ENCODE measurements around the gene SAMMSON. TPM values are rescaled to one million over a fixed set of nuclear protein-coding genes. Genes with fewer than 3 reads are reported as not detected.

The SAMMSON gene
- total and polyA plus RNA-seq, 10 of the 15 experiments (the other 5 are each of a cell fraction or from before 2014, with no cell fraction given) = not detected

- CTCF ChIA-PET = interaction anchor here (1.3 to 1.7 kb wide), 2 partner anchors 11 to 24 kb away, joined by 5 to 6 read pairs; no protein-coding TSS in a partner anchor
- DNase-seq (ENCODE audit: low read depth, low spot score) = peak; percentile 58
- H3K27ac ChIP-seq (ENCODE audit: control insufficient read depth, insufficient read depth) = no peak overlapping the region
- H3K4me2 ChIP-seq (ENCODE audit: control insufficient read depth, insufficient read depth) = peak overlapping the region; percentile 22
- no peak overlapping the region for H3K4me3 ChIP-seq
- no peaks in the 10 kb centered on the region for H3K79me2 ChIP-seq (ENCODE audit: control insufficient read depth, insufficient read depth, low read length)
- ATAC-seq = peak; percentile 76
- 63% methylated on average over 5 of the region's 5 CpGs for WGBS (ENCODE audit: insufficient coverage, insufficient replicate concordance, low lambda C conversion rate, missing lambda C conversion rate)
- peak; percentile 83 for FAIRE-seq
- no peaks in the 10 kb centered on the region for H3K27me3 ChIP-seq (replicated peaks in 1 of 2; ENCODE audit: control insufficient read depth in 2 of 2, insufficient read depth in 2 of 2, low read length in 1 of 2)
- SMC1A ChIA-PET (ENCODE audit: uncharacterized antibody, unreplicated experiment) = interaction anchor here (1.2 to 2.1 kb wide), 2 partner anchors 11 to 288 kb away, joined by 3 to 7 read pairs; no protein-coding TSS in a partner anchor
- peaks cover 10% of the 10 kb centered on the region for H3K4me1 ChIP-seq (ENCODE audit: control insufficient read depth, insufficient read depth, low read length)
- no TSS peak for BruUV-seq (replicated peaks)
- no peaks in the 10 kb centered on the region for H3K36me3 ChIP-seq (ENCODE audit: control insufficient read depth in 2 of 2, insufficient read depth in 2 of 2, low read length in 1 of 2)
- intact Hi-C loops (cut with micrococcal nuclease; ENCODE audit: unreplicated experiment) = no loop called here
- POLR2A ChIA-PET = no interaction called here
- no peaks in the 10 kb centered on the region; the same call in 2 of the 3 replicates for H3K9me3 ChIP-seq (replicated peaks; ENCODE audit: control insufficient read depth, insufficient read depth, low read length)
- H3K9ac ChIP-seq (ENCODE audit: control insufficient read depth, insufficient read depth, low read length) = no peak overlapping the region
- H2AFZ ChIP-seq (ENCODE audit: control insufficient read depth, low read depth, low read length) = no peak overlapping the region
- no peaks in the 10 kb centered on the region for H4K20me1 ChIP-seq (ENCODE audit: control insufficient read depth, insufficient read depth)
- in situ Hi-C loops (cut with MboI) = no loop called here
- RAD21 ChIA-PET (ENCODE audit: unreplicated experiment) = interaction anchor here (0.6 kb wide), 1 partner anchor 14 kb away, joined by 3 read pairs; no protein-coding TSS in a partner anchor
- TF ChIP-seq NR2F1 (conservative IDR thresholded peaks at IDR 0.05) (peak; percentile 90), JUNB (IDR thresholded peaks at IDR 0.05) (peak; percentile 84), HSF1 (IDR thresholded peaks at IDR 0.05; ENCODE audit: low read depth, low read length) (no peak), ETV6 (conservative IDR thresholded peaks at IDR 0.05 in 1 of 2, IDR thresholded peaks at IDR 0.05 in 1 of 2; ENCODE audit: borderline replicate concordance in 1 of 2, low read depth in 1 of 2) (peak in 1 of 2 experiments; percentile 27; a peak in 1 of 4 replicates), E2F4 (IDR thresholded peaks at IDR 0.05; ENCODE audit: low read depth, low read length) (no peak), MXI1 (IDR thresholded peaks at IDR 0.05; ENCODE audit: low read depth, low read length) (no peak), RCOR1 (conservative IDR thresholded peaks at IDR 0.05; ENCODE audit: low read depth, low read length) (no peak), ATF2 (IDR thresholded peaks at IDR 0.05; ENCODE audit: low read length) (0 out of 2 replicates have a peak, but pooled peaks have one; percentile 24), RAD21 (IDR thresholded peaks at IDR 0.05; ENCODE audit: insufficient read depth, low read depth, low read length) (no peak), HDAC6 (IDR thresholded peaks at IDR 0.05; ENCODE audit: unreplicated experiment) (no peak), FOXK2 (IDR thresholded peaks at IDR 0.05) (no peak), SREBF1 (IDR thresholded peaks at IDR 0.05; ENCODE audit: low read length) (no peak), IRF4 (IDR thresholded peaks at IDR 0.05; ENCODE audit: low read depth, low read length) (peak; percentile 79), EP300 (IDR thresholded peaks at IDR 0.05; ENCODE audit: borderline replicate concordance in 1 of 2, control insufficient read depth in 1 of 2, low read depth in 2 of 2, low read length in 2 of 2) (no peak), MEF2A (IDR thresholded peaks at IDR 0.05; ENCODE audit: insufficient read depth, low read depth, low read length) (peak; percentile 67; the same call in 1 of the 2 replicates), RFX5 (IDR thresholded peaks at IDR 0.05; ENCODE audit: low read depth, low read length) (no peak), KLF5 (IDR thresholded peaks at IDR 0.05; ENCODE audit: partially characterized antibody) (no peak), POU2F2 (IDR thresholded peaks at IDR 0.05; ENCODE audit: borderline replicate concordance, low read depth, low read length) (no peak), PAX5 (IDR thresholded peaks at IDR 0.05; ENCODE audit: borderline replicate concordance, low read depth, low read length) (no peak), ESRRA (IDR thresholded peaks at IDR 0.05; ENCODE audit: low read length) (no peak), STAT1 (conservative IDR thresholded peaks at IDR 0.05) (no peak), CREM (IDR thresholded peaks at IDR 0.05; ENCODE audit: low read depth) (no peak)
Measured at GRCh38 chr3:70096376-70097066, 97.0 kb downstream of the SAMMSON start.

Data from GM12878 (cell line).